Measurements from ENCODE around the gene ZNF831.

The ZNF831 gene

GRCh38 chr20:59182401-59183044, 18.9 kb downstream of the ZNF831 start:
- no peak for DNase-seq

DNA sequence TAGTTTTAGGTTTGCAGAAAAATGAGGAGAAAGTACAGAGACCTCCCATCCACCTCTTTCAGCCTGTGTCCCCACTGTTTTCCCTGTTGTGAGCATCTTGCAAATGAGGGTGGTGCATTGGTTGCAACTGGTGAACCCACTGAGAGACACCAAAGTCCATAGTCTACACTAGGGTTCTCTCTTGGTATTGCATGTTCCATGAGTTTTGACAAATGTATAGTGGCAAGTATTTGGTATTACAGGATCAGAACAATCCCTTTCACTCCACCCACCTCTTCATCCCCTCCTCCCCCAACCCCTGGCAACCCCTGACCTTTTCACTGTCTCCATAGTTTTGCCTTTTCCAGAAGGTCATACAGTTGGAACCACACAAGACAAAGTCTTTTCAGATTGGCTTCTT, 20.1 kb downstream of the ZNF831 start:
- no peak for DNase-seq

DNA sequence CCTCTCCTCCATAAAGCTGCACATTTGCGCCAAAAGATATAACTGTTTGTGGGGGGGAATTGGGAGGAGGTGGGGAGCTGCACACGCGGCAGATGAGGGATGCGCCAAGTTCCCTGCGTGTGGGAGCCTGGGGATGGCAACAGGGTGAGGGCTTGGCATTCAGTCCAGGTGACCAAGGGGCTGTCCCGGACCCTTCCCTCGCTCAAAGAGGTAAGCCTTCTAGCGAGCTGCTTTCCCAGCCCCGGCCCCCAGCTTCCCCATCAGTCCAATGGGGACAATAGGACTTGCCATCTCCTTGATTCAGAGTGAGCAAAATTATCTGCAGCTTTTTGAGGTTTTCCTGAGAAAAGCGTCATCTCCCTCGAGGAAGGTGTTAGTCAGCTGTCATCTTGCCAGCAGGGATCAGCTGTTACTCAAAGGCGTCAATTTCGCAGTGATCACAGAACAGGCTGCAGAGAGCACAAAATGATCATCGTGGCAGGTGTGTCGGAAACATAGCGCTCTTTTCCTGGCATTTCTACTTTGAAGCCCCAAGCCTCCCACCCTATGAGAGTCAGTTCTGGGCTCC, 21.3 kb downstream of the ZNF831 start:
- DNase-seq, result peak; percentile 45

DNA sequence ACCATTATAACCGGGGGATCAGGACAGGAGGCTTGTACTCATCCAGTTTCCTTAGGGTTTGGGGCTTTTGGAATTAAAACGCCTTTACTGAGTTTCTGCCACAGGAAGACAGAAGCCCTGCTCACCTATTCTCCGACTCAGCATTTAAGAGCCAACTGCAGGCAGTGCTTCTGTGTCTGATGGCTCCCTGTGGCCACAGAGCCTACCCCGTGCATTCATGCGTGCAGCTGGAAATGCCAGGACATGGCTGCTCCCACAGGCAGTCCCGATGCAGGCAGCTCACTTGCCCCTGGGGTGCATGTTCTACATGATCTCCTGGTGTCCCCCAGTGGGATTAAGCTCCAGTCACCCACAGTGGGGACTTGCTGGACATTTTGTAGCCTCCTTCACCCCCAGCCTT, 22.2 kb downstream of the ZNF831 start:
- DNase-seq, result no peak

DNA sequence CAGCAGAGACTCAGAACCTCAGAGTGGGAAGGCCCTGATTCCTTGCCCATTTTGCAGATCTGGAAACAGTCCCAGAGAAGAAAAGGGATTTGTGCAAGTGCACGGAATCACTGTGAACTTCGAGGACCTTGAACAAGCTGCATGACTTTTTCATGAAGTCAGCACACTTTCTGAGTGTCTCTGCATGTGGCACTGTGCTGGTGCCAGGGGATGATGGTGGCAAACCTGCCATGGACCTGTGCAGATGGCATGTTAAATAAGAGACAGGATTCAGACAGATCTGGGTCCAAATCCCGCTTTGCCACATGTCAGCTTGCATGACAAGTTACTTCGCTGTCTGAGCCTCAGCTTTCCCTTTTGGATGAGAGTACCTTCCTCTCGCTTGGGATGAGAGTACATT, 26.8 kb downstream of the ZNF831 start:
- DNase-seq, result no peak

DNA sequence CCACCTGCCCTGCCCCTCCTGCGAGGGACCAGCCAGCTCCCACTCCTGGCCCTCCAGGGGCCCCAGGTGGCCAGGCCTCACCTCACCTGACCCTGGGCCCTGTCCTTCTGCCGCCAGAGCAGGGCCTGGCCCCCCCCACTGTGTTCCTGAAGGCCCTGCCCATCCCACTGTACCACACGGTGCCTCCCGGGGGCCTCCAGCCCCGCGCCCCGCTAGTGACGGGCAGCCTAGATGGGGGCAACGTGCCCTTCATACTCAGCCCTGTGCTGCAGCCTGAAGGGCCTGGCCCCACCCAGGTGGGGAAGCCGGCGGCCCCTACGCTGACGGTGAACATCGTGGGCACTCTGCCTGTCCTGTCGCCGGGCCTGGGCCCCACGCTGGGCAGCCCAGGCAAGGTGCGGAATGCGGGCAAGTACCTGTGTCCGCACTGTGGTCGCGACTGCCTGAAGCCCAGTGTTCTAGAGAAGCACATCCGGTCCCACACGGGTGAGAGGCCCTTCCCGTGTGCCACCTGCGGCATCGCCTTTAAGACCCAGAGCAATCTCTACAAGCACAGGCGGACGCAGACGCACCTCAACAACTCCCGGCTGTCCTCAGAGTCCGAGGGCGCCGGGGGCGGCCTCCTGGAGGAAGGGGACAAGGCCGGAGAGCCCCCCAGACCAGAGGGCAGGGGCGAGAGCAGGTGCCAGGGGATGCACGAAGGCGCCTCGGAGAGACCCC, 27.6 kb downstream of the ZNF831 start:
- no peak for DNase-seq

GRCh38 chr20:59191756-59192532, 28.3 kb downstream of the ZNF831 start:
- no peak for DNase-seq

- no peak for DNase-seq
Measured at GRCh38 chr20:59192533-59192896, 28.9 kb downstream of the ZNF831 start.

GRCh38 chr20:59193325-59193724, 29.7 kb downstream of the ZNF831 start:
- DNase-seq, result no peak

DNA sequence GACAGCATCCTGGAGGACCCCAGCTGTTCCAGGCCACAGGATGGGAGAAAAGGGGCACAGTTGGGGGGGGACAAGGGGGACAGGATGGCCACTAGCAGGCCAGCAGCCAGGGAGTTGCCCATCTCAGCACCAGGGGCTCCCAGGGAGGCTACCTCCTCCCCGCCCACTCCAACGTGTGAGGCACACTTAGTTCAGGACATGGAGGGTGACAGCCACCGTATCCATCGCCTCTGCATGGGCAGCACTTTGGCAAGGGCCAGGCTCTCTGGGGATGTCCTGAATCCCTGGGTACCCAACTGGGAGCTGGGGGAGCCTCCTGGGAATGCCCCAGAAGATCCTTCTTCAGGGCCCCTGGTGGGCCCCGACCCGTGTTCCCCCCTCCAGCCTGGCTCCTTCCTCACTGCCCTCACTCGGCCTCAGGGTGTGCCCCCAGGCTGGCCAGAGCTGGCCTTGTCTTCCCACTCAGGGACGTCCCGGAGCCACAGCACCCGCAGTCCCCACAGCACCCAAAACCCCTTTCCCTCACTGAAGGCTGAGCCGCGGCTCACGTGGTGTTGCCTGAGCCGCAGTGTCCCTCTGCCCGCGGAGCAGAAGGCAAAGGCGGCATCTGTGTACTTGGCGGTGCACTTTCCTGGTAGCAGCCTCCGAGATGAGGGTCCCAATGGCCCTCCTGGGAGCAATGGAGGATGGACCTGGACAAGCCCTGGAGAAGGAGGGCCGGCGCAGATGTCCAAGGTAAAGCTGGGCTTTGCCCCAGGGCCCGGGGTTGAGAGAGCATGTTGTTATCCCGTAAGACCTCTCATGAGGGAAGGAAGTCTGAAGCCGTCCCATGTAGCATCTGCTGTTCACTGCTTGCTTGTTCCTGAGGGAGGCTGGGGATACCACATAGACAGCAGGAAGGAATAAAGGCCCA, 30.7 kb downstream of the ZNF831 start:
- DNase-seq, result no peak

GRCh38 chr20:59195316-59195993, 31.8 kb downstream of the ZNF831 start:
- no peak for DNase-seq

DNA sequence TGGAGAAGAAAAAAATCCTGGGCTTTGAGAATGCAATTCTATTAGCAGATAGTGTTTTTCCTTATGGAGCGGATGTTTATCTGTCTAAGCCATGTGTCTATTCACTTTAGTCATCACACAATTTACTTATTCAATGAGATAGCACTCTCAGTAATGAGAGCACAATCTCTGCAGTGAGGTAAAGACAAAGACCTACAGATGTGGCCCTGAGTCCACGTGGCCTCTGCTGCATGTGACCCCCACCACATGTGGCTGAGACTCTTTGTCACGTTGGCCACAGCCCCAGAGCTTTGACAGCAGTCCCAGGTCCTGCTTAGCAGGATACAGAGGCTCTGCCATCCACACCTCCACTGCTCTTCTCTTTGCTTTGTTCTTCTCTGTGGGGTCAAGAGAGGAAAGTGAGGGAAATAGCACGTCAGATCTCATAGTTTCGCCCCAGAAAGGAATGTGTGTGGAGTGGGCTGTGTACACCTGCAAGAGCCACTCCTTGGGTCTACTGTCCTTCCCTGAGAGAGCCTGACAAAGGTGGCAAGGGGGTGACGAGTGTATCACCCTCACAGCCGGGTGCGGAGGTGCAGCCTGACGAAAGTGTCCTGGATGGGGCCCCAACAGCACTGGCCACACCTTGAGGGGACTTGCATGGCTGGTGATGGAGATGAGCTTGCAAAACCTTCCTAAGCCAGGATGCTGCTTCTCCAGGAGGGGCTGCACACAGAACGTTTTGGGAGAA, 40.7 kb downstream of the ZNF831 start:
- no peak for DNase-seq

DNA sequence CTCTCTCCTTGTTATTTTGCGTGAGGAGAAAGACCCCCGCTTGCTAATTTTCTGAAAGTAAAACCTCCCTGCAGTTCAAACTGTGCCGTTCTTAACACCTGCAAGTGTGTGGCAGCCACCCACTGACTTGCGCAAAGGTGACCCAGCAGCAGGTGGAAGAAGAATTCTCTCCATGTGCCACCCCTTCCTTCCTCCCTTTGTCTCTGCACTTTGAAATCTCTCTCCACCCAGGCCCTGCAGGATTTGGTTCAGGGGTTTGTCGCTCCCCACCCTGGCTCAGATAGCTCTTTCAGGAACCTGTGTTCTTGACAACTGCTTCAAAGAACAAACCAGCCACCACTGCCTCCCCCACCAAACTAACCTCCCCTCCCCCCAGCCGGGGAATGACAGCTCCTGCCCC, 41.4 kb downstream of the ZNF831 start:
- DNase-seq, result no peak

DNA sequence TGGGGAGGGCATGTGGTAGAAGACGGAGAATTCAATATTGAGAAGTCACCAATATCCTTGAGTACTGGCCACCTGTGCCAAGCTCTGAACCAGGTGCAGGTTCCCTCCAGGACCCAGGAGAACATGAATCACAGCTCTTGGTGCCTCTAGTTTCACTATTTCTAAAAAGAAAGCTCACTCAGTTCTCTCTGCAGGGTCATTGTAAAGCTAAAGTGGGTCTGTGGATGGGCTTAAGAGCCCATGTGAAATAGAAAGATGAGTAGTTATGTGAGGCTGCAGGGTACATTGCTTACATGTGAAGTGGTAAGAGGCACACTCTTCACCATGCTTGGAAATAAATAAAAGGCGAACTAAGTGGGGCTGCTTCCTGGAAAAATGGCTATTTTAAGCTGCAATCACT, 43.6 kb downstream of the ZNF831 start:
- DNase-seq, result no peak

DNA sequence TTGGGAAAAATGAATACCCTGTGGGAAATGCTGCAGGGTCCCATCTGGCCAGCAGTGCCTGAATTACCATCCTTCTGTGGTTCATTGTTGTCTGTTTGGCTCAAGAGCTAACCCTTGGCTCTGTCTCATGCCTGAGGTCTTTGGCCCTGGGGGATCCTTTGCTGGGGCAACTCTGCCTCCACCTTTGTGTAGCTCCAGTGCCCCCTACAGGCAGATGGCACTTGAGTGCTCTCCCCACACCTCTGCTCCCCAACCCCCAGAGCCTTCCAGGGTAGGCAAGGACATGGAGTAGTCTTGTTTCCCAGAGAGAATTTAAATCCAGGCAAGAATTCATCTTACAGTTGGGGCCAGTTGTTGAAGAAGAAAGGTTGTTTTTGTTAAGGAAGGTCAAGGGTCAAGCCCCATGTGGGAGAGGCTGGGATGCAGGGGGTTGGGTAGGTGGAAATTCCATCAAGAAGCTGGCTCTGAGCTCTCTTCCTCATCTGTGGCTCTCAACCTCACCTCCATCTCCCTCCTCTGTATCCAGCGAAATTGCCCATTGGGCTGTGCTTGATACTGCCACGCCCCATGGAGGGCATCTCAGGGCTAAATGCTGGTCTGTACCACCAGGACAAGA, 44.2 kb downstream of the ZNF831 start:
- DNase-seq, result peak; percentile 89

DNA sequence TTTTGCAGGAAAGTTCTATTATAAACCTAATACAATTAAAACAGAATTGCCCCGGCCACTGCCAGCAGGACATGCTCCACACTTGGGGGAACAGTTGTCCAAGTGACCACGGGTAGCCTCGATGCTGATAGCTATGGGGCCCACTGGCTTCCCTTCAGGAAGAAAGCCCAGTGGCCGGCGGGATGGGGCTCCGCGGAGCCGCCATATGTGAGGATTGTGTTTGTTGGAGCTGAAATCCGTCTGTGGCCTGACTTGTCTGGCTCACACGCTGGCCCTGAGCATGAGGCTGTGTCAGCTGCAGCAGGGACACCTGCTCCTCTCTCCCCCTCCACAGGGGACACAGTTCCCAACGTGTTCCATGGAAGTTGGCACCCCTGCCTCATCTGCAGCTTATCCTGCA, 46.6 kb downstream of the ZNF831 start:
- no peak for DNase-seq

GRCh38 chr20:59211208-59211765, 47.7 kb downstream of the ZNF831 start:
- DNase-seq, result no peak

DNA sequence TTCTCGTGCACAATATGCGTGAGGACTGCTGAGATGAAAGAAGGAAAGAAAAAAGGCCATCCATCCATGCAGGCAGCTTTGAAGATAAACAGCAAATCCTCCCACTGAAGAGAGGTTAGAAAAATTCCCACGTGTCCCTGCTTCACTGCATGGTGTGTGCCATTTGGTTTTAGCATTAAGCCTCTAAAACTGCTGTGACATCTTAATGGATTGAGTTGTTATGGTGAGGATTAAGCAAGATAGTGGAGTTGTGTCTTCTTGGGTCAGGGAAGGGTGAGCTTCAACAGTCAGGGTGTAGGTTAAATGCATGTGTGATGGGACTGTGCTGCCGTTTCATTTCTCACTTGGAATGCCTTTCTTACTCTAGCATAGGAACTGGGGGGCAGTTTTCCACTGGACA, 50.5 kb downstream of the ZNF831 start:
- DNase-seq, result no peak

- no peak for DNase-seq
Measured at GRCh38 chr20:59214606-59215547, 51.3 kb downstream of the ZNF831 start.
